ENCODE results near the gene FLNA.
"Not testable (repeated sequence)": the region's sequence is repeated elsewhere in the genome, so short reads cannot be mapped to it uniquely, and the experiment has no call there.

The FLNA gene, protein sequence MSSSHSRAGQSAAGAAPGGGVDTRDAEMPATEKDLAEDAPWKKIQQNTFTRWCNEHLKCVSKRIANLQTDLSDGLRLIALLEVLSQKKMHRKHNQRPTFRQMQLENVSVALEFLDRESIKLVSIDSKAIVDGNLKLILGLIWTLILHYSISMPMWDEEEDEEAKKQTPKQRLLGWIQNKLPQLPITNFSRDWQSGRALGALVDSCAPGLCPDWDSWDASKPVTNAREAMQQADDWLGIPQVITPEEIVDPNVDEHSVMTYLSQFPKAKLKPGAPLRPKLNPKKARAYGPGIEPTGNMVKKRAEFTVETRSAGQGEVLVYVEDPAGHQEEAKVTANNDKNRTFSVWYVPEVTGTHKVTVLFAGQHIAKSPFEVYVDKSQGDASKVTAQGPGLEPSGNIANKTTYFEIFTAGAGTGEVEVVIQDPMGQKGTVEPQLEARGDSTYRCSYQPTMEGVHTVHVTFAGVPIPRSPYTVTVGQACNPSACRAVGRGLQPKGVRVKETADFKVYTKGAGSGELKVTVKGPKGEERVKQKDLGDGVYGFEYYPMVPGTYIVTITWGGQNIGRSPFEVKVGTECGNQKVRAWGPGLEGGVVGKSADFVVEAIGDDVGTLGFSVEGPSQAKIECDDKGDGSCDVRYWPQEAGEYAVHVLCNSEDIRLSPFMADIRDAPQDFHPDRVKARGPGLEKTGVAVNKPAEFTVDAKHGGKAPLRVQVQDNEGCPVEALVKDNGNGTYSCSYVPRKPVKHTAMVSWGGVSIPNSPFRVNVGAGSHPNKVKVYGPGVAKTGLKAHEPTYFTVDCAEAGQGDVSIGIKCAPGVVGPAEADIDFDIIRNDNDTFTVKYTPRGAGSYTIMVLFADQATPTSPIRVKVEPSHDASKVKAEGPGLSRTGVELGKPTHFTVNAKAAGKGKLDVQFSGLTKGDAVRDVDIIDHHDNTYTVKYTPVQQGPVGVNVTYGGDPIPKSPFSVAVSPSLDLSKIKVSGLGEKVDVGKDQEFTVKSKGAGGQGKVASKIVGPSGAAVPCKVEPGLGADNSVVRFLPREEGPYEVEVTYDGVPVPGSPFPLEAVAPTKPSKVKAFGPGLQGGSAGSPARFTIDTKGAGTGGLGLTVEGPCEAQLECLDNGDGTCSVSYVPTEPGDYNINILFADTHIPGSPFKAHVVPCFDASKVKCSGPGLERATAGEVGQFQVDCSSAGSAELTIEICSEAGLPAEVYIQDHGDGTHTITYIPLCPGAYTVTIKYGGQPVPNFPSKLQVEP (N-terminal part only)

DNA sequence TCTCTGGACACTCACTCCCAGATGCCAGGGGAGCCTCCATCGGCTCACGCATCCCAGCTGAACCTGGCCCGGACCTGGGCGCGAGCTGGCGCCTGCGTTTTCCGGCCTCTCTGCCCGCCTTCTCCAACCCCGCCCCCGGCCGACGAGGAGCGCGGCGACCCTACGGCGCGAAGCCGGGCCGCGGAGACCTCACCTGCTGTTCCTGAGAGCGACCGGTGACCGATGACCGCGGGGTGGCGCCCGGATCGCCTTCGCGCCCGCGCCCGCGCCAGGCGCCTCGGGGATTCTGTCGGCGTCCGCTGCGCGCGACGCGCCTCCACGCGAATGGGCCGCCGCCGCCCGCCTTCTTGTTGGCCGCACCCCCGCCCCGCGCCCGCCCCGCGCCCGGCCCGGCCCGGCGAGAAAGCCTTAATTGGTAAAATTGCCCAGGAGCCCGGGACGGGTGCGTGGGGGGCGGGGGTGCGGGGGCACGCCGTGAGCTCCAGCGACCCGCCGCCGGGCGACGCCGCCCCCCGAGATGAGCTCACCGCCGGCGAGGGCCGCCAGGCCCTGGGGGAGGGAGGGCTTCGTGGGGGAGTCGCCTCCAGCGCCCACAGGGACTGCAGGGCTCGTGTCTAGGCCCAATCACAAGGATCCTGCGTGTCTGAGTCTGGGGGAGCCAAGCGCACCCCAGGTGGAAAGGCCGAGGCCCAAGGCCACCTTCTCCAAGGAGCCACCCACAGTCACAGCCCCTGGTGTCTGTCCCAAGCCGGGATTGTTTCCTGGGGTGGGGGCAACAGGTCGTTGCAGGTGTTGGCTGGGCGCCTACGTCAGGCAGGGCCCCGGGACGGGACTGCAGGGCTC, at the start of gene FLNA:
FLNA (minus strand) TSS at position 322 of the 843 bp plus-strand sequence. CDS start 3,389 bp downstream, outside the sequence.
- no peak for DNase-seq

DNA sequence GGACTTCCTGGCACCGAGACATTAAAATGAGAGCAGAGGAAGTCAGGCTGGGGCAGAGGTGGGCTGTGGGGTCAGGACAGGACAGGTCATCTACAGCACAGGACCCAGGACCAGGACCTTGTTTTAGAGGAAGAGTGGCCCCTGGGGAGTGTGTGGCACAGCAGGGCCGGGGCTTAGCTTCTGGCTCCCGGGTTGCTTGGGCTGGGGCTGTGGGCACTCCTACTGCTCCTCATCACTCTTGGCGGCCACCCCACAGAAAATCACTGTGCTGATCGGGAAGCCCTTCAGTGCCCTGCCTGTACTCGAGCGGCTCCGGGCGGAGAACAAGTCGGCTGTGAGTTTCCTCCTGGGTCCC, 45.9 kb upstream of the FLNA start:
- no peak for DNase-seq

DNA sequence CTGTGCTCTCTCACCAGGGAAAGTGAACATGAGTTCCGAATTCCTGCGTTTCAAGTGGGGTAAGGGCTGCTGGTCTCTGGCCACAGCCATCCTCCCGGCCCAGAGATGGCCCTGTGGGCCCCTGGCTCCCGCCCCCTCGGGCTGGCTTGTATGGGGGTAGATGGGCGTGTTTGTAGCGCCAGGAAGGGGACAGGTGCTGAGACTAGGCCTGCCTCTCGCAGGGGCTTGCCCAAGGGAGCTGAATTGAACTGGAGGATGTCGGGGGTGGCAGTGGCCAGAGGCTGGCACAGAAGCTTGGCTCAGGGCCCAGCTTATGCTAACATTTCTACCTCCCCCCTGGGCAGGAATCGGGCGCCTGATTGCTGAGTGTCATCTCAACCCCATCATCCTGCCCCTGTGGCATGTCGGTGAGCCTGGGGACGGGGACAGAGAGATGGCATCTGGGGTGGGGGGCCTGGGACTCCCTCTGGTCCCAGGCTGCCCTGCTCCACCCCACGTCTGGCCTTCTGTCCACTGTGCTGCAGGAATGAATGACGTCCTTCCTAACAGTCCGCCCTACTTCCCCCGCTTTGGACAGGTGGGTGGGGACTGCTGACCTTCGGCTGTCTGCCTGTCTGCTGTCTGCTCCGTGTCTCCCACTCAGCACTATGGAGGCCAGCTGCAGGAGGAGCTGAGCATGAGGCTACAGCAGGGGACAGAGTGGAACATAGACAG, 45.4 kb upstream of the FLNA start:
- DNase-seq, result no peak

DNA sequence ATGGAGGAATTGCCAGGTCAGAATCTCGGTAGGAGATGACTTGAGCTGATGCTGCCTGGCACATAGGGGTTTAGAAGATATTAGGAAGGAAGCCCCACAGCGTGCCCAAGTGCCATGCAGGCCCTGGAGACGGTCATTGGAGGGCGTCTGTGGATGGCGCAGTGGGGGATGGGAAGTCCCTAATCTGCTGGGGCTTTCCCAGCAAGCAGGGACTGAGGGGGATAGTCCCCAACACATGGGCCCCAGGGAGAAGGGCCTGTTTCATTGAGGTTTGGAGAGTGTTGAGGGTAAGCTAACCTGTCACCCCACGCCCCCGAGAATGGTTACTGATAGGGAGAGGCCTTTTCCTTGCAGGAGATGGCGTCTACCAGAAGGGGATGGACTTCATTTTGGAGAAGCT, 44.8 kb upstream of the FLNA start:
- DNase-seq, result no peak

DNA sequence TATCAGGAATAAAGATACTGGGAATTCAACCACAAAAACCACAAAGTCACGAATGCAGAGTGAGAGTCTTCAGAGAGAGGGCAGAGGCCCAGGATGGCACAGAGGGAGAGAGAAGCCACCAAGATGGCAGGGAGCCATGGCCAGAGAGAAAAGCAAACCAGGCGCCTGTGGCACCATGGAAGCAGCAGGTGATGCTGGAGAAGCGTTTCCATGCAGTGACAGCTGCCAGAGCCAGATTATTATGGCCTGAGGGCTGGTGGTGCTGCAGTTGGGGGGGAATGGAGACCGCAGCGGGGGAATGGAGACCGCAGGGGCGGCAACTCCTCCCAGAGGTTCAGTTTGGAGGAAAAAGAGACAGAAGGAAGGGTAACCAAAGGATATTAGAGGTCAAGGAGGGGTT, 42.7 kb upstream of the FLNA start:
- no peak for DNase-seq

DNA sequence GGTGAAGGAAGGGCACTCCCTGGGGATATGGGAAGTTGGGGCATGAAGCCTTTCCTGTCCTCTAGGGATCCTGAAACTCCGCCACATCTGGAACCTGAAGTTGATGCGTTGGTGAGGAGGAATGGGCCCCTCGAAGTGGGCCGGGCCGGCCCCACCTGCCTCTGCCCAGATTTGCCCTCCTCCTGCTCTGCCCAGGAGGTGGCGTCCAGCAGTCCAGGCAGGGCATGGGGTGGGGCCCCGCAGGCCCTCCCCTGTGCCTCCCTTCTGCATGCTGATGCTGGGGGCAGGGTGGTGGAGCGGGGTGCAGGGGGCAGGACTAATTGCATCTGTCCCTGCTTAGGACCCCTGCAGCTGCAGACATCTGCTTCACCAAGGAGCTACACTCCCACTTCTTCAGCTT, 38.7 kb upstream of the FLNA start:
- DNase-seq, result no peak

DNA sequence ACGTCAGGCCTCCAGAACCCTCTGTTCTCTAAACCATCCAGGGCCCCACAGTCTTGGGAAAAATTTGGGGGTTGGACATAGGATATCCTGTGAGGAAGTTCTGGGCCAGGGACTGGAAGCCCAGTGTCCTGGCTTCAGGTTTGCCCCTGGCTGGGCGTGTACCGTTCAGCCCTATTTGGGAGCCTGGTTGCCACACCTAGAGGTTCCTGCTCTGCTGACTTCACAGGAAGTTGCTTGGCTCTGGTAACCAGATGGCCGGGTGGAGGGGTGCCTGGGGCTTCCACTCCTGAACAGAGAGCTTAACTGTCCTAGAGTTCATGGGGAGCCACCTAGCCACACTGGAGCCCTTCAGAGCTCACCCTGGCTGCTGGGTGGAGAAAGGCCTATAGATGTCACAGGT, 38.0 kb upstream of the FLNA start:
- peak; percentile 26 for DNase-seq

DNA sequence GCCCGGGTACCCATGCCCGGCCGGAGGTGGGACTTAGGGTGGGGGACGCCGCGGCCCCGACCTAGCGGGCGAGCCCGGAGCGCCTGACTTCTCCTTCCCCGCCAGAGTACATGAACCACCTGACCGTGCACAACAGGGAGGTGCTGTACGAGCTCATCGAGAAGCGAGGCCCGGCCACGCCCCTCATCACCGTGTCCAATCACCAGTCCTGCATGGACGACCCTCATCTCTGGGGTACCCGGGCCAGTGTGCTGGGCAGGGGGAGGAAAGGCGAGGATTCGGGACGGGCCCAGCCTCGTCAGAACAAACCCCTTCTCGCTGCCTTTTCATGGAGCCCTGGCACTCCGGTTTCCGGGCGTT, 37.5 kb upstream of the FLNA start:
- DNase-seq, result peak; percentile 63

DNA sequence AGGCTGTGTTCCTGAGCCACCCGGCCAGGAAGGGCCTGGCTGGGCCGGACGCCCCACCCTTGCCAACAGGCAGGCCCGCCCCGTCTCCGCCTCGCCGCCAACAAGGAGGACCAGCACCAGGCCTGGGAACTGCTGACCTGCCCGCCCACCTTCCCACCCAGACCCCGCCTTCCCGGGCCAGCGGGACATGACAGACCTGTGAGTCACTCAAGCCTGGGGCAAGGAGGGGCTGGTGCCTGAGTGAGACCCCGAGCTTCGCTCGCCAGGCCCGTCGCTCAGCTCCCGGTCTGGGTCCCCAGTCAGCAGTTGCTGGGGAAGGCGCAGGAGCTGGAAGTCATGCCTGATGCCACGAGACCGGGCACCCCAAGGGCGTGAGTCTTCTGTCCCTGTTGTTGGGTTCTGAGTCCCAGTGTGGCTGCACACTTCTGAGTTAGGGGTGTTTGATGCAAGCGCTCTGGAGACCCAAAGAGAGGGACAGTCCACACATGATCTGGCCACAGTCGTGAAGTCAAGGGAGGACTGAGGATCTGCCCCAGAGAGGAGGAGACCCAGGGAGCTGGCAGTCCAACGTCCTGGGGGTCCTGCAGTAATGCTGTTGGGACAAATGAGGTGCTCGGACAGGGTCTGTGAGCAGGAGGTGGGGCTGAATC, 34.9 kb upstream of the FLNA start, which contains the start of gene DNASE1L1:
DNASE1L1 (minus strand) TSS at position 33 of the 650 bp plus-strand sequence. CDS start 3,686 bp downstream, outside the sequence.
- peak; percentile 83 for DNase-seq

DNA sequence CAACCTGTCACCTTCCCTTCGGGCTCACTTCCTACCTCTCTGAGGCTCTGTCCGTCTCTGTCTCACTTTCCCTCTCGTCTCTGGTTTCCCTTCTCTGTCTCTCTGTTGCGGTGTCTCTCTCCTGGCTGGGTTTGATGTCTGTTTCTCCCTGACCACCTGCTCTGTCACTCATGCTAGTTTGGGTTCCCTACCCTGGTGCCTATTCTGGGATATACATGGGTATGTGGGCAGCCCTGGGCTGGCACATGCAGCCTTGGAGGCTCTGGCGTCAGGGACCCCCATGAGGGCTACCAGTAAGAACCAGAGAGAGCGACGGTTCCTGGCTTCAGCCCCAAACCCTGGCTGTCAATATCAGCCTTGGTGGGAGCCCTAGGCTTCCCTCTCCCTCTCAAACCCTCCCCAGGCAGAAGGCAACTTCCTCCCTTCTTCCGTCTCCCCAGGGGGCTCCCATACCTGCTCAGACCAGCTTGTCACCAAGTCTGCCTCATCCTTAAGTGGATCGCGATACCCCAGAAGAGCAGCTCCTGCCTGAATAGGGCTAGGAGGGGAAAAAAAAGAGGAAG, 34.3 kb upstream of the FLNA start:
- no peak for DNase-seq

DNA sequence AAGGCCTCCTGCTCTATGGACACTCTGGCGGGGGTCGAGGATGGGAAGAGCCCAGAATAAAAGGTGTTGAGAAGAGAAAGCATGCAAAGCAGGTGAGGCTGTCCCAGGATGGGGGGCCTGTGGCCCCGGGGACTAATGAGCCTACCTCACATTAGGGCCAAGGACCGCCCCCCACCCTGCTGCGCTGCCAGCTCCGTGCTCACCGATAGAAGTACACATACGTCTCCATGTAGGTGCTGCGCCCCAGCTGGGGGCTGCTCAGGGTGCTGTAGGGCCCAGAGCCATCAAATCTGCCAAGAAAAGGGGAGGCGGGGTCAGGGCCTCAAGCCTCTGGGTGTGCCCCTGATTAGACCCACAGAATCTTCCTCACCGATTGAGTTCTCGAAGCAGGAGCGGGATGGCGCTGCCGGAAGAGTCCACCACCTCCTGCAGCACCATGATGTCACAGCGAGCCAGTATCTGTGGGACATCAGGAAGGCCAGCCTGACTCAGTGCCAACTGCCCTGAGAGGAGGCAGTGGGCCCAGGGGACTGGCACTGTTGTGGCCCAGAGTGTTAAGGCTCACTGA, 30.3 kb upstream of the FLNA start:
- no peak for DNase-seq

DNA sequence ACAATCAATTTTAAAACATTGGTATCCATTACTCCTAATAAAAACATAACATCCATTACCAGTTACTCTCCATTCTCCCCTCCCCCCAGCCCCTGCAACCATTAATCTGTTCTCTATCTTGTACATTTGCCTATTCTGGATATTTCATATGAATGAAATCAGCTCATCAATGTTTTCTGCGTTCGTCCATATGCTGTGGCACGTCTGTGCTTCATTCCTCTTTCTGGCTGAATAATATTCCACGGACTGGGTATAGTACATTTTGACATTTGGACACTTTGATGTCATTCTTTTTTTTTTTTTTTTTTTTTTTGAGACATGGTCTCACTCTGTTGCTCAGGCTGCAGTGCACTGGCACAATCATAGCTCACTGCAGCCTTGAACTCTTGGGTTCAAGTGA, 29.4 kb upstream of the FLNA start:
- DNase-seq, result no peak

DNA sequence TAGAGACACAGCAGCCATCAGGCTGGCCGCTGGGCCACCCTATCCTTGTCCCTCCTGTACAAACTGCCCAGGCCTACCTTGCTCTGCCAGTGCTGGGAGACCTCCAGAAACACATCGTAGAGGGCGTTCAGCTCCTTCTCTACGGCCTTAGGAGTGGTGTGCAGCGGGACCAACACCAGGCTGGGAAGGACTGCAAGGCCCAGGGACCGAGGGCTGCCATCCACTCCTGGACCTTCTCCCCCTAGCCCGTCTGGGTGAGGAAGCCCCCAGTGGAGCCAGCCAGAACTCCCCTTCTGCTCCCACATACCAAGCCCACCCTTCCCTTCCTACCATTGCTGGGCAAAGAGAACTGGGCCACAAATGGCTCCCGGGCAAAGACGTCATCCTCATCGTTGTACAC, 28.8 kb upstream of the FLNA start:
- DNase-seq, result no peak

DNA sequence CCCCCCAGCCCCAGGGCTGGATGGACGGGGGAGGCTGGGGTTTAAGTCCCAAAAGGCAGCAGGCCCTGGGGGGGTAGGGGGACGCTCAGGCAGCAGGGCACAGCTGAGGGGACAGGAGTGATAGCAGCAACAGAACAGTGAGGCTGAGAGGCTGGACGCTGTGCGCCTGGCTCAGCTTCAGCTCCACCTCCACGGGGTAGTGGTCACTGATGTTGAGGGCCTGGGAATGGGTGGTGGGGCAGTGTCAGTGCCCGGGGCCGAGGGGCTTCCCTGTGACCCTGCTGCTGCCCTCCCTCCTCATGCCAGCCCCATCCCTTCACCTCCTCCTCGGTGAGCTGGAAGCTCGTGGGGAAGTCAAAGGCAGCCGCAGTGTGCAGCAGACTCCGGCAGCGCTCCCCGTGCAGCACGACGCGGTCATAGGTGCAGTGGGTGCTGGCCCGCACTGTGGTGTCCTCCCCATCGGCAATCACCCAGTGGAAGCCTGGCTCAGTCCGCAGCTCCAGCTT, 28.2 kb upstream of the FLNA start:
- DNase-seq, result no peak

DNA sequence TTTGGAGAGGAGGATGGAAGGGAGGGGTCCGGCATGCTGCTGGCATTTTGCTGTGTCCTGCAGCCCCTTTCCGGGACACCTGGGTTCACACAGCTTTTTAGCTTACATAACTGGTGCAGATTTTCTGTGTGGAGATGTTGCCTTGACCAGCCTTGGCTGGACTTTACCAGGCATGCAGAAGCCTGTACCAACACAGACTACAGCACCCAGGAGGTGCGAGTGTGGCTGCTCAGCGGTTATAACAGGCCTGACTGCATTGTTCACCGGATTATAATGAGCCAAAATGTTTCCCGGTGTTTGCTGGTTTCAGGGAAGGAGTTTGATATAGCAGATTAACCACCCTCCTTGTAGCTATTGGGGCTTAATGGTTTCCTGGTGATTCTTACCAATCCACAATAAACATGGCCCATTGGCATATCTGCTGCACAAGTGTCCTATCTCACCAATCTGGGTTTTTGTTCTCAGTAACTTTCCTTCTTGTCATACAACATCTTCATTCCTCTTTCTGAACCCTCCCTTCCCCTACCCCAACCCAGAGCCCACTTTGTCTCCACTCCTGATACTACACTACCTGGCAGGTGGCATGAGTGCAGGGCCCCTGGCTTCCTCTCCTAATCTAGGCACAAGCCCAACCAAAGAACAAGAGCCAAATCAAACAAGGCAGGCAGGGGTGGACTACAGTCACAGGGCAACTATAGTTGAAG, 27.6 kb upstream of the FLNA start:
- DNase-seq, result peak; percentile 21

DNA sequence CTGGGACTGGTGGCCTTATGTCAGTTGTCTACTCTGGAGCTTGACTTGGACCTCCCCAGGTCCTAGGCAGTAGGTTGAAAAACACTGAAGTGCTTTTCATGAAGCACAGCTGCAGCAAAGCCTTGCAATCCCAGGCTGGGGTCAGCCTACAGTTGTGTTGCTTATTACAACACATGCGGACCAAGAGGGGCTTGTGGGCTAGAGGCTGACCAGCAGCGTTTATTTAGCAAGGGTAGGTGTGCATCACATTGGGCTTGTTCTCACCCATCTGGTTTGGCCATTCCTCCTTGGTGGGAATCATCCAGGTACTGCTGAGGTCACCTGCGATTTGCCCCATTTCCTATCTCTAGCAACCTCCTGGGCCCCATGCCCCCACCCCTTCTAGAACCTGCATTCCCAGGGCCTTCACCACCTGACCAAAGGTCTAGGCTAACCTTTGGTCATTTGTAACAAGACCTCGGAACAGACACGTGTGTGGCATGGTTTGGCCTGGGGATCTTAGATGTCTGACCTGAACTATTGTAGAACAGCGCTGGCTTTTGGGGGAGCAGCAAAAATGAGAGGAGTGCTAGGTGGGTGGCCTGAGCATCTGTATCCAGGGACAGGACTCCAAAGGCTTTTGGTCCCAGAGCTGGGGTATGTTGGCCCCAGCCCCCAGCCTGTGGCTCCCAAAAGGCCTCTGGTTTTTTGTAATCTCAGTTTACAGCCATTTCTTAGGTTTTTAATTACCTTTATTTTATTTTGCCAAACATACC, 26.8 kb upstream of the FLNA start:
- DNase-seq, result peak; percentile 49

DNA sequence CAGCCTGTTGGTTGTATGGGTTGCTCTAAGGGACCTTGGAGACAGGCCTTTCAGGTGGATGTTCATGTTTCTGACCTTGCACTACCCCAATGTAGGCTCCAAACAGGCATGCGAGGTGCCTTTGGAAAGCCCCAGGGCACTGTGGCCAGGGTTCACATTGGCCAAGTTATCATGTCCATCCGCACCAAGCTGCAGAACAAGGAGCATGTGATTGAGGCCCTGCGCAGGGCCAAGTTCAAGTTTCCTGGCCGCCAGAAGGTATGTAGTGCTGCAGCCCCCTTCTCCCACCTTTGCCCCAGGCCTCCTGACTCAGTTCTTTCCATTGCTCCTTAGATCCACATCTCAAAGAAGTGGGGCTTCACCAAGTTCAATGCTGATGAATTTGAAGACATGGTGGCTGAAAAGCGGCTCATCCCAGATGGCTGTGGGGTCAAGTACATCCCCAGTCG, 26.0 kb upstream of the FLNA start:
- not testable (repeated sequence) for DNase-seq

DNA sequence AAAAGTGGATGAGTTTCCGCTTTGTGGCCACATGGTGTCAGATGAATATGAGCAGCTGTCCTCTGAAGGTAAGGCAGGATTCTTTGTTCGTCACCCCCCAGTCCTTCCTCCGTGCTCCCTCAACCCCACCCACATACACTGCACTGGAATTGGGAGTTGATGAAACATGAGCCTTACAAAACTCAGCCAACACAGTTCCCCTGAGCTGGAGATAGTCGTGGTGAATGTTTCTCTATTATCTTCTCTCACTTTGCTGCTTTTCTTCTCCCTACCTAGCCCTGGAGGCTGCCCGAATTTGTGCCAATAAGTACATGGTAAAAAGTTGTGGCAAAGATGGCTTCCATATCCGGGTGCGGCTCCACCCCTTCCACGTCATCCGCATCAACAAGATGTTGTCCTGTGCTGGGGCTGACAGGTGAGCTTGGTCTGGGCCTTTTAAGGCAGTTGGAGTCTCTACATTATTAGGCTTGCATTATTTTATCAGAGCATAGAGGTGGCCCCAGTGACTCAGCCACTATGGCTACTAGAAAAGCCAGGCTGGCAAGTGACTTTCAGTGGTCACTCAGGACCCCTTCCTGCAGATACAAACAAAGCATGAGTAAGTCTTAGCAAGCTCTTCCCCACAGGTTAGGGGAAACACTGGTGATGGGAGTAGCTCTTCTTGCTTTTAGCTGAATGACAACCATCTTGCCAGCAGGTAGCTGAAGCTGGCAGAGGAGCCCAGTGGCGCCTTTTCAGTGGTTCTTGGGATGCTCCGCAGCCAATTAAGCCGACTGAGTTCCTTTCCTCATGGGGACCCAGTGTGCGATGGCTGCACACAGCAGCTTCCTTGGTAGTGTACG, 25.3 kb upstream of the FLNA start:
- peak; percentile 24 for DNase-seq

All from hematopoietic multipotent progenitor cell treated with erythropoietin and hydrocortisone succinate and interleukin-3 and kit ligand, for 8 days (in vitro differentiated cells).